ENCODE data around the gene ZC3H7A. TPM values are rescaled to one million over a fixed set of nuclear protein-coding genes. Genes with fewer than 3 reads are reported as not detected.

Gene ZC3H7A
- total and polyA plus RNA-seq, 2 of the 13 experiments (the other 11 are each of a cell fraction or from before 2014, with no cell fraction given) = 29.2 to 36.8 TPM

DNA sequence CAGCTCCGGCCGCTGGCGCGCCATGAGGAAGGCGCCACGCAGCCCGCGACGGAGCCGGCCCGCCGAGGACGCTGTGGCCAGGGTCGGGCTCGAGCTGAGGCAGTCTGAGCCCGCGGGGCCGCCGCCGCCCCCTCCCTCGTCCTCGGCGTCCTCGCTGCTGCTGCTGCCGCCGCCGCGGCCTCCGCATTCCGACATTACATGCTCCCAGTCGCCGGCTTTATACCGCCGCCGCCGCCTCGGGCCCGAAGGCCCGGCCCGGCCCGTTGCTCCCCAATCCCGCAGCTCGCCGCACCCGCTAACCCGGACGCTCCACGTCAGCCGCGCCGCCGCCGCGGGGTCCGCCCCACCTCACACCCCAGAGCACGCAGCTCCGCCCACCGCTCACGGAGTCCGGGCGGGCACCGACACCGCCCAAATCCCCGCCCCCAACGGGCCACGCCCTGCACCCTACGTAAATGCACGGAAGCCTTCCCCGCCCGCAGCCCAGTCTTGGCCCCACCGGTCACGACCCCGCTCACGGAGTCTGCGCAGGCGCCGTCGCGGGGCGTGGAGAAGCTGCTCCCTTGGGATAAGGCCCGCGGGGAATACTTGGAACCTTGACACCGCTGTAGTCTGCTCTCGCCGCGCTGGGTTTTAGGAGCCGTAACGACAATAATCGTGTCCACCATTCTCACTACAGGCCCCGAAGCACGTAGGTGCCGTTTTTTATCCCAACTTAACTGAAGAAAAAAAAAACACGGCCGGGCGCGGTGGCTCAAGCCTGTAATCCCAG is 54.3 kb downstream of the ZC3H7A start, which contains the start of gene TXNDC11 (continued):
- TF ChIP-seq PRPF4 (IDR thresholded peaks at IDR 0.05; ENCODE audit: low read depth, low read length, poor library complexity, severe bottlenecking) (no peak), ZNF788 (CRISPR knock-in tag; IDR thresholded peaks at IDR 0.05; ENCODE audit: borderline replicate concordance) (peak; percentile 98), ZC3H13 (CRISPR knock-in tag; IDR thresholded peaks at IDR 0.05) (peak; percentile 96), NFIB (CRISPR knock-in tag; IDR thresholded peaks at IDR 0.05; ENCODE audit: borderline replicate concordance) (no peak), ZNF567 (CRISPR knock-in tag; IDR thresholded peaks at IDR 0.05; ENCODE audit: borderline replicate concordance) (no peak; the same call in 1 of the 2 replicates), ZNF660 (CRISPR knock-in tag; IDR thresholded peaks at IDR 0.05; ENCODE audit: borderline replicate concordance, low read depth) (no peak)
- TF ChIP-seq, protein P1, sequence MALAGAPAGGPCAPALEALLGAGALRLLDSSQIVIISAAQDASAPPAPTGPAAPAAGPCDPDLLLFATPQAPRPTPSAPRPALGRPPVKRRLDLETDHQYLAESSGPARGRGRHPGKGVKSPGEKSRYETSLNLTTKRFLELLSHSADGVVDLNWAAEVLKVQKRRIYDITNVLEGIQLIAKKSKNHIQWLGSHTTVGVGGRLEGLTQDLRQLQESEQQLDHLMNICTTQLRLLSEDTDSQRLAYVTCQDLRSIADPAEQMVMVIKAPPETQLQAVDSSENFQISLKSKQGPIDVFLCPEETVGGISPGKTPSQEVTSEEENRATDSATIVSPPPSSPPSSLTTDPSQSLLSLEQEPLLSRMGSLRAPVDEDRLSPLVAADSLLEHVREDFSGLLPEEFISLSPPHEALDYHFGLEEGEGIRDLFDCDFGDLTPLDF (CRISPR knock-in tag; IDR thresholded peaks at IDR 0.05) = peak; percentile 29; the same call in 1 of the 2 replicates

GRCh38 chr16:11742093-11742535 is 54.9 kb downstream of the ZC3H7A start:
- peaks cover 33% of the 10 kb centered on the region for H4K20me1 ChIP-seq (ENCODE audit: insufficient read depth, low read length)
- CTCF ChIA-PET (ENCODE audit: low intra/inter-chr PET ratio, low total read pairs) = no interaction called here
- peaks cover 1 to 10% of the 10 kb centered on the region in 2 experiments; a peak in 3 of 5 replicates for H3K36me3 ChIP-seq (replicated peaks in 1 of 2; ENCODE audit: control insufficient read depth in 1 of 2, insufficient read depth in 2 of 2, low read length in 2 of 2)
- 0% methylated on average over 11 of the region's 37 CpGs for WGBS (ENCODE audit: low lambda C conversion rate)
- POLR2A ChIA-PET = interaction anchor here (0.6 to 4.8 kb wide), 42 partner anchors 9 to 800 kb away, joined by 3 to 207 read pairs (median 10); partner anchors contain the start of genes DEXI, GSPT1, RSL1D1 and SOCS1
- H3K27ac ChIP-seq (ENCODE audit: extremely low read length, insufficient read depth, low read length) = peak overlapping the region; percentile 94
- in situ Hi-C loops (cut with HindIII; ENCODE audit: extremely low pct_ligation_motif_present, low pct_unique_long_range_greater_than_20kb) = no loop called here
- no peak overlapping the region for H2AFZ ChIP-seq (ENCODE audit: low read length)
- FAIRE-seq = no peak
- peak; percentile 32 for DNase-seq (ENCODE audit: low spot score)
- peaks cover 51% of the 10 kb centered on the region for H3K79me2 ChIP-seq (ENCODE audit: insufficient read depth, low read length)
- peaks cover 82% of the 10 kb centered on the region for H3K4me1 ChIP-seq (ENCODE audit: insufficient read depth, low read length)
- intact Hi-C loops (cut with micrococcal nuclease; ENCODE audit: unreplicated experiment) = loop anchor here (2.0 to 10.0 kb wide), 4 partner anchors 45 to 173 kb away; partner anchors contain the start of gene GSPT1
- no peaks in the 10 kb centered on the region for H3K9me3 ChIP-seq (ENCODE audit: low read length)
- ATAC-seq = peak; percentile 47
- H3K27me3 ChIP-seq (ENCODE audit: control insufficient read depth in 1 of 2, insufficient read depth in 2 of 2, low read length in 2 of 2) = no peaks in the 10 kb centered on the region; a peak in 1 of 5 replicates
- BruUV-seq (replicated peaks) = no TSS peak
- H3K4me3 ChIP-seq (replicated peaks in 1 of 3; ENCODE audit: insufficient read depth in 1 of 3, low read depth in 2 of 3, low read length in 3 of 3) = peak overlapping the region; percentile 75 to 98 (median 97)
- H3K9ac ChIP-seq (ENCODE audit: insufficient read depth, low read depth, low read length) = peak overlapping the region; percentile 99
- peak overlapping the region; percentile 89 for H3K4me2 ChIP-seq (ENCODE audit: low read depth, low read length)
- TF ChIP-seq, protein P2, sequence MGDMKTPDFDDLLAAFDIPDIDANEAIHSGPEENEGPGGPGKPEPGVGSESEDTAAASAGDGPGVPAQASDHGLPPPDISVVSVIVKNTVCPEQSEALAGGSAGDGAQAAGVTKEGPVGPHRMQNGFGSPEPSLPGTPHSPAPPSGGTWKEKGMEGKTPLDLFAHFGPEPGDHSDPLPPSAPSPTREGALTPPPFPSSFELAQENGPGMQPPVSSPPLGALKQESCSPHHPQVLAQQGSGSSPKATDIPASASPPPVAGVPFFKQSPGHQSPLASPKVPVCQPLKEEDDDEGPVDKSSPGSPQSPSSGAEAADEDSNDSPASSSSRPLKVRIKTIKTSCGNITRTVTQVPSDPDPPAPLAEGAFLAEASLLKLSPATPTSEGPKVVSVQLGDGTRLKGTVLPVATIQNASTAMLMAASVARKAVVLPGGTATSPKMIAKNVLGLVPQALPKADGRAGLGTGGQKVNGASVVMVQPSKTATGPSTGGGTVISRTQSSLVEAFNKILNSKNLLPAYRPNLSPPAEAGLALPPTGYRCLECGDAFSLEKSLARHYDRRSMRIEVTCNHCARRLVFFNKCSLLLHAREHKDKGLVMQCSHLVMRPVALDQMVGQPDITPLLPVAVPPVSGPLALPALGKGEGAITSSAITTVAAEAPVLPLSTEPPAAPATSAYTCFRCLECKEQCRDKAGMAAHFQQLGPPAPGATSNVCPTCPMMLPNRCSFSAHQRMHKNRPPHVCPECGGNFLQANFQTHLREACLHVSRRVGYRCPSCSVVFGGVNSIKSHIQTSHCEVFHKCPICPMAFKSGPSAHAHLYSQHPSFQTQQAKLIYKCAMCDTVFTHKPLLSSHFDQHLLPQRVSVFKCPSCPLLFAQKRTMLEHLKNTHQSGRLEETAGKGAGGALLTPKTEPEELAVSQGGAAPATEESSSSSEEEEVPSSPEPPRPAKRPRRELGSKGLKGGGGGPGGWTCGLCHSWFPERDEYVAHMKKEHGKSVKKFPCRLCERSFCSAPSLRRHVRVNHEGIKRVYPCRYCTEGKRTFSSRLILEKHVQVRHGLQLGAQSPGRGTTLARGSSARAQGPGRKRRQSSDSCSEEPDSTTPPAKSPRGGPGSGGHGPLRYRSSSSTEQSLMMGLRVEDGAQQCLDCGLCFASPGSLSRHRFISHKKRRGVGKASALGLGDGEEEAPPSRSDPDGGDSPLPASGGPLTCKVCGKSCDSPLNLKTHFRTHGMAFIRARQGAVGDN (CRISPR knock-in tag; IDR thresholded peaks at IDR 0.05) = no peak; the same call in 1 of the 2 replicates
- TF ChIP-seq, protein P3, sequence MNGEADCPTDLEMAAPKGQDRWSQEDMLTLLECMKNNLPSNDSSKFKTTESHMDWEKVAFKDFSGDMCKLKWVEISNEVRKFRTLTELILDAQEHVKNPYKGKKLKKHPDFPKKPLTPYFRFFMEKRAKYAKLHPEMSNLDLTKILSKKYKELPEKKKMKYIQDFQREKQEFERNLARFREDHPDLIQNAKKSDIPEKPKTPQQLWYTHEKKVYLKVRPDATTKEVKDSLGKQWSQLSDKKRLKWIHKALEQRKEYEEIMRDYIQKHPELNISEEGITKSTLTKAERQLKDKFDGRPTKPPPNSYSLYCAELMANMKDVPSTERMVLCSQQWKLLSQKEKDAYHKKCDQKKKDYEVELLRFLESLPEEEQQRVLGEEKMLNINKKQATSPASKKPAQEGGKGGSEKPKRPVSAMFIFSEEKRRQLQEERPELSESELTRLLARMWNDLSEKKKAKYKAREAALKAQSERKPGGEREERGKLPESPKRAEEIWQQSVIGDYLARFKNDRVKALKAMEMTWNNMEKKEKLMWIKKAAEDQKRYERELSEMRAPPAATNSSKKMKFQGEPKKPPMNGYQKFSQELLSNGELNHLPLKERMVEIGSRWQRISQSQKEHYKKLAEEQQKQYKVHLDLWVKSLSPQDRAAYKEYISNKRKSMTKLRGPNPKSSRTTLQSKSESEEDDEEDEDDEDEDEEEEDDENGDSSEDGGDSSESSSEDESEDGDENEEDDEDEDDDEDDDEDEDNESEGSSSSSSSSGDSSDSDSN (CRISPR knock-in tag; IDR thresholded peaks at IDR 0.05) = peak; percentile 95; the same call in 1 of the 2 replicates
- peak; percentile 43; the same call in 1 of the 2 replicates for TF ChIP-seq ZNF501 (CRISPR knock-in tag; IDR thresholded peaks at IDR 0.05)
- peak; percentile 56; the same call in 1 of the 2 replicates for TF ChIP-seq TGIF2 (CRISPR knock-in tag; IDR thresholded peaks at IDR 0.05)
- 0 out of 2 replicates have a peak, but pooled peaks have one; percentile 34 for TF ChIP-seq ZNF556 (CRISPR knock-in tag; IDR thresholded peaks at IDR 0.05; ENCODE audit: borderline replicate concordance)

All from HepG2 (cell line).